ENCODE results near the gene NTN3. TPM values are rescaled to one million over a fixed set of nuclear protein-coding genes. Genes with fewer than 3 reads are reported as not detected.
A peak's percentile ranks its signal among the peaks of the same experiment; 100 is the strongest.

Gene NTN3
- total and polyA plus RNA-seq, 7 experiments from 2014 or later = not detected

GRCh38 chr16:2484898-2485508 is 13.9 kb downstream of the NTN3 start:
- DNase-seq = no peak
- Histone ChIP-seq H3K36me3 (ENCODE audit: control insufficient read depth in 2 of 3, insufficient read depth in 3 of 3, low read length in 3 of 3) (no peaks in the 10 kb centered on the region), H3K9me3 (ENCODE audit: control insufficient read depth in 2 of 3, low read length in 3 of 3) (no peaks in the 10 kb centered on the region), H3K4me1 (ENCODE audit: control insufficient read depth in 2 of 2, insufficient read depth in 2 of 2, low read length in 2 of 2) (peaks cover 10 to 15% of the 10 kb centered on the region in 2 donors), H3K27ac (ENCODE audit: low read depth, low read length) (no peak overlapping the region), H3K4me3 (ENCODE audit: low read length) (no peak overlapping the region), H3K27me3 (ENCODE audit: control insufficient read depth in 2 of 2, insufficient read depth in 2 of 2, low read length in 2 of 2) (no peaks in the 10 kb centered on the region)
- Mint-ChIP-seq H3K27me3 (no peaks in the 10 kb centered on the region), H3K4me1 (peaks cover 11 to 28% (median 13%) of the 10 kb centered on the region in 7 donors), H3K36me3 (no peaks in the 10 kb centered on the region), H3K27ac (peak overlapping the region in 2 of 9 donors; percentile 41 to 62), H3K4me3 (no peak overlapping the region), H3K9me3 (no peaks in the 10 kb centered on the region)
- ChIA-PET CTCF (interaction anchor here (0.8 kb wide), 1 partner anchor 1154 kb away, joined by 3 read pairs; no protein-coding TSS in a partner anchor), POLR2A (no interaction called here)
- no peak for ATAC-seq
- intact Hi-C loops (cut with micrococcal nuclease) = no loop called here

- H3K4me1 Mint-ChIP-seq = peaks cover 11 to 23% (median 13%) of the 10 kb centered on the region in 7 donors
- CTCF ChIA-PET = interaction anchor here (0.6 to 1.5 kb wide), 4 partner anchors 10 to 1153 kb away, joined by 3 to 6 read pairs (median 4); partner anchors contain the start of genes CCNF and TBC1D24
- Histone ChIP-seq H3K27me3 (ENCODE audit: control insufficient read depth in 2 of 2, insufficient read depth in 2 of 2, low read length in 2 of 2) (no peaks in the 10 kb centered on the region), H3K27ac (ENCODE audit: low read depth, low read length) (peak overlapping the region; percentile 24), H3K4me1 (ENCODE audit: control insufficient read depth in 2 of 2, insufficient read depth in 2 of 2, low read length in 2 of 2) (peaks cover 10 to 15% of the 10 kb centered on the region in 2 donors), H3K4me3 (ENCODE audit: low read length) (no peak overlapping the region), H3K9me3 (ENCODE audit: control insufficient read depth in 2 of 3, low read length in 3 of 3) (no peaks in the 10 kb centered on the region), H3K36me3 (ENCODE audit: control insufficient read depth in 2 of 3, insufficient read depth in 3 of 3, low read length in 3 of 3) (no peaks in the 10 kb centered on the region)
- intact Hi-C loops (cut with micrococcal nuclease) = no loop called here
- POLR2A ChIA-PET = interaction anchor here (0.8 to 1.6 kb wide), 5 partner anchors 28 to 234 kb away, joined by 3 read pairs; partner anchors contain the start of genes ATP6V0C and CCNF
- ATAC-seq (no peak), DNase-seq (no peak)
- no peaks in the 10 kb centered on the region for H3K36me3 Mint-ChIP-seq
- H3K9me3 Mint-ChIP-seq = no peaks in the 10 kb centered on the region
- H3K27me3 Mint-ChIP-seq = no peaks in the 10 kb centered on the region
- peak overlapping the region in 1 of 9 donors; percentile 12 for H3K27ac Mint-ChIP-seq
- H3K4me3 Mint-ChIP-seq = no peak overlapping the region
These were observed 14.9 kb downstream of the NTN3 start for GRCh38 chr16:2485811-2486507.

- ChIA-PET CTCF (interaction anchor here (0.6 to 1.5 kb wide), 6 partner anchors 9 to 292 kb away, joined by 3 to 6 read pairs (median 4); partner anchors contain the start of genes CCNF and TBC1D24), POLR2A (interaction anchor here (0.8 to 1.6 kb wide), 5 partner anchors 27 to 235 kb away, joined by 3 read pairs; partner anchors contain the start of genes ATP6V0C and CCNF)
- Histone ChIP-seq H3K27me3 (ENCODE audit: control insufficient read depth in 2 of 2, insufficient read depth in 2 of 2, low read length in 2 of 2) (no peaks in the 10 kb centered on the region), H3K4me3 (ENCODE audit: low read length) (no peak overlapping the region), H3K36me3 (ENCODE audit: control insufficient read depth in 2 of 3, insufficient read depth in 3 of 3, low read length in 3 of 3) (no peaks in the 10 kb centered on the region), H3K27ac (ENCODE audit: low read depth, low read length) (peak overlapping the region; percentile 24), H3K9me3 (ENCODE audit: control insufficient read depth in 2 of 3, low read length in 3 of 3) (no peaks in the 10 kb centered on the region), H3K4me1 (ENCODE audit: control insufficient read depth in 2 of 2, insufficient read depth in 2 of 2, low read length in 2 of 2) (peaks cover 10 to 15% of the 10 kb centered on the region in 2 donors)
- no peaks in the 10 kb centered on the region for H3K9me3 Mint-ChIP-seq
- no peaks in the 10 kb centered on the region for H3K27me3 Mint-ChIP-seq
- H3K4me3 Mint-ChIP-seq = peak overlapping the region; percentile 39 to 76 (median 56)
- ATAC-seq (peak; percentile 96), DNase-seq (peak; percentile 54 to 86 (median 80))
- intact Hi-C loops (cut with micrococcal nuclease) = loop anchor here (1.0 kb wide), 7 partner anchors 13 to 292 kb away; partner anchors contain the start of genes ABCA3 (in 2 of the 2), CCNF (in 1 of the 2), ECI1 (in 1 of the 2) and RNPS1 (in 1 of the 2)
- no peaks in the 10 kb centered on the region for H3K36me3 Mint-ChIP-seq
- H3K4me1 Mint-ChIP-seq = peaks cover 11 to 23% (median 13%) of the 10 kb centered on the region in 7 donors
- peak overlapping the region; percentile 25 to 94 (median 75) for H3K27ac Mint-ChIP-seq
These were observed 15.8 kb downstream of the NTN3 start for GRCh38 chr16:2486645-2487516.

GRCh38 chr16:2487517-2487842 is 16.4 kb downstream of the NTN3 start:
- no peaks in the 10 kb centered on the region for H3K36me3 ChIP-seq (ENCODE audit: control insufficient read depth in 2 of 3, insufficient read depth in 3 of 3, low read length in 3 of 3)
- H3K9me3 ChIP-seq (ENCODE audit: control insufficient read depth in 2 of 3, low read length in 3 of 3) = no peaks in the 10 kb centered on the region
- no peaks in the 10 kb centered on the region for H3K27me3 Mint-ChIP-seq
- H3K9me3 Mint-ChIP-seq = no peaks in the 10 kb centered on the region
- H3K36me3 Mint-ChIP-seq = no peaks in the 10 kb centered on the region
- H3K4me3 ChIP-seq (ENCODE audit: low read length) = no peak overlapping the region
- H3K4me1 Mint-ChIP-seq = peaks cover 11 to 20% (median 13%) of the 10 kb centered on the region in 7 donors
- ChIA-PET CTCF (interaction anchor here (1.4 to 1.5 kb wide), 2 partner anchors 58 to 293 kb away, joined by 4 to 6 read pairs; partner anchors contain the start of gene CCNF), POLR2A (interaction anchor here (1.3 to 1.6 kb wide), 3 partner anchors 27 to 92 kb away, joined by 3 read pairs; partner anchors contain the start of genes ATP6V0C and CCNF)
- intact Hi-C loops (cut with micrococcal nuclease) = loop anchor here (1.0 kb wide), 7 partner anchors 13 to 292 kb away; partner anchors contain the start of genes ABCA3 (in 2 of the 2), CCNF (in 1 of the 2), ECI1 (in 1 of the 2) and RNPS1 (in 1 of the 2)
- peak overlapping the region; percentile 25 to 94 (median 75) for H3K27ac Mint-ChIP-seq
- H3K27ac ChIP-seq (ENCODE audit: low read depth, low read length) = peak overlapping the region; percentile 24
- H3K4me3 Mint-ChIP-seq = peak overlapping the region; percentile 39 to 76 (median 56)
- DNase-seq = no peak
- ATAC-seq = no peak
- peaks cover 10 to 15% of the 10 kb centered on the region in 2 donors for H3K4me1 ChIP-seq (ENCODE audit: control insufficient read depth in 2 of 2, insufficient read depth in 2 of 2, low read length in 2 of 2)
- H3K27me3 ChIP-seq (ENCODE audit: control insufficient read depth in 2 of 2, insufficient read depth in 2 of 2, low read length in 2 of 2) = no peaks in the 10 kb centered on the region

- Histone ChIP-seq H3K4me3 (ENCODE audit: low read length) (no peak overlapping the region), H3K4me1 (ENCODE audit: control insufficient read depth in 2 of 2, insufficient read depth in 2 of 2, low read length in 2 of 2) (peaks cover 10 to 15% of the 10 kb centered on the region in 2 donors), H3K27ac (ENCODE audit: low read depth, low read length) (no peak overlapping the region), H3K9me3 (ENCODE audit: control insufficient read depth in 2 of 3, low read length in 3 of 3) (no peaks in the 10 kb centered on the region), H3K27me3 (ENCODE audit: control insufficient read depth in 2 of 2, insufficient read depth in 2 of 2, low read length in 2 of 2) (no peaks in the 10 kb centered on the region), H3K36me3 (ENCODE audit: control insufficient read depth in 2 of 3, insufficient read depth in 3 of 3, low read length in 3 of 3) (no peaks in the 10 kb centered on the region)
- ChIA-PET POLR2A (interaction anchor here (0.6 to 0.8 kb wide), 3 partner anchors 149 to 479 kb away, joined by 3 read pairs; no protein-coding TSS in a partner anchor), CTCF (interaction anchor here (1.1 to 1.4 kb wide), 2 partner anchors 148 to 293 kb away, joined by 4 read pairs; partner anchors contain the start of gene ABCA3)
- intact Hi-C loops (cut with micrococcal nuclease) = loop anchor here (1.0 kb wide), 7 partner anchors 14 to 293 kb away; partner anchors contain the start of genes ABCA3 (in 2 of the 2), CCNF (in 1 of the 2), ECI1 (in 1 of the 2) and RNPS1 (in 1 of the 2)
- Mint-ChIP-seq H3K36me3 (no peaks in the 10 kb centered on the region), H3K4me3 (peak overlapping the region in 1 of 10 donors; percentile 68), H3K9me3 (no peaks in the 10 kb centered on the region), H3K4me1 (peaks cover 11 to 16% (median 13%) of the 10 kb centered on the region in 7 donors), H3K27ac (no peak overlapping the region), H3K27me3 (no peaks in the 10 kb centered on the region)
- ATAC-seq (peak; percentile 45), DNase-seq (no peak)
These were observed 16.9 kb downstream of the NTN3 start for GRCh38 chr16:2487903-2488531.

All from naive thymus-derived CD4-positive, alpha-beta T cell (primary cell).